HG02759 (cell line): ENCODE measurements around the gene SYNDIG1.

Experiments
- ATAC-seq: cut with Tn5 transposase; IDR thresholded peaks from one replicate; pipeline ENCODE4 v1.9.1; 2021; ENCODE audit warnings: mild to moderate bottlenecking, moderate library complexity; ENCODE audit not compliant: unreplicated experiment

SYNDIG1 gene

DNA sequence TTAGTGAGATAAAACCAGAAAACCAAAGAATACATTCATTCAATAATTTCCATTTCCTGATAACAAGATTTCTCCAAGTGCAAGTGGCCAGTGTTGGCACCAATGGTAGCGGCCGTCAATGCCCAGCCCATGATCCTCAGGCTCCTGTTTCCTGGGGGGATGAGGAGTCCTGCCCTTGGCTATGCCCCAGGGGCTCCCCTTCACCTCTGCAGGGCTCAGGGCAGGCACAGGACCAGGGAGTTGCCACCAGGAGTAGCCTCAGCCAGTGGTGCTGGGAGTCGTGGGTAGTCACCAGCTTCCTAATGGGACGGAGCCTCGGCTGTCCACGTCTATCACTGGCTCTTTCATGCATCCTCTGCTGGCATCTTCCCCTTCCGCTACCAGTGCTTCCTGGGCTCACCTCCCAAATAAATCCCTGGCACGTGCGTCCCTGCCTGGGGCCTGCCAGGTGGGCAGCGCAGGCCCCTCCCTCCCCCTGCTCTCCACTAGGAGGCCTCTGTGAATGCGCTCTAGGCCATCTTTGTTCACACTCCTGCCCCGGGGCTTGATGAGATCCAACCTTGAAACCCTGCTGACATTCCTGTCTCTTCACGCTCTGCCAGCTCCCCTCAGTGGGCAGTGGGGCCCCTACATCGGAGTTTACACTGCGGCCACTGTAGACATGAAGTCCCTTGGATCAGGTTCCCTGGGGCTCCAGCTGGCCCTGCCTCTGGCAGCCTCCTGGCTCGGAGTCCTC, 215.7 kb downstream of the SYNDIG1 start:
- ATAC-seq, result no peak

- ATAC-seq, result no peak
Observed at GRCh38 chr20:24685736-24686135, 216.3 kb downstream of the SYNDIG1 start.

DNA sequence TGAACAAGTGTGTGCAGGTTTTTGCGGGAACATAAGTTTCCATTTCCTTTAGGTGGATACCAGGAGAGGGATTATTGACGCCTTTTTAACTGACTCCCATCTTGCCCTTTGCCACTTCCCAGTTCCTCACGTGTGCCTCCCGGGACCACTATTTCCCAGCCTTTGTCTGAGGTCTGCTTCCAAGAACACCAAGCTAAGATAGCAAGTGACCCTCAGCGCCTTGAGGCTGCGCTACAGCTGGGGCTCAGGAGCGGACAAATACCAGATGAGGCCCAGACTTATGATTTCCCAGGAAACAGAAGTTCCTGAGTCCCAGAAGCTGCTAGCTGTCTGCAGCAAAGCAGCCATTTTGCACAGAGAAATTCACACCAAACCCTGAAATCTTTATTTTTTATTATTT, 216.7 kb downstream of the SYNDIG1 start:
- ATAC-seq, result no peak

DNA sequence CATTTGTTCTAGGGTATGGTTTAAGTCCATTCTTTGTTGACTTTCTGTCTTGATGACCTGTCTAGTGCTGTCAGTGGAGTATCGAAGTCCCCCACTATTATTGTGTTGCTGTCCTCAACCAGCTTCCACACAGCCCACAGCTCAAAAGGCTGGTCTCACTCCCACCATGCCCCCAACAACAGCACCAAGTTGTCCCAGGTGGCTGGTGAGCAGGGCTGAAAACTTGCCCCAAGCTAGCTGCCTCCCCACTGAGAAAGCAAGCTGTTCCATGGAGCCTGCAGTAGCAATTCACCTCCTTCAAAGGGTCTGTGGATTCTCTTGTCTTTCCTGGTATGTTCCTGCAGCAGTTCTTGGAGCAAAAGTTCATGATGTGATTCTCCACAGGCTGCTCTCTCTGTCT, 221.0 kb downstream of the SYNDIG1 start:
- no peak for ATAC-seq

- no peak for ATAC-seq
Observed at GRCh38 chr20:24691901-24692351, 222.5 kb downstream of the SYNDIG1 start.

DNA sequence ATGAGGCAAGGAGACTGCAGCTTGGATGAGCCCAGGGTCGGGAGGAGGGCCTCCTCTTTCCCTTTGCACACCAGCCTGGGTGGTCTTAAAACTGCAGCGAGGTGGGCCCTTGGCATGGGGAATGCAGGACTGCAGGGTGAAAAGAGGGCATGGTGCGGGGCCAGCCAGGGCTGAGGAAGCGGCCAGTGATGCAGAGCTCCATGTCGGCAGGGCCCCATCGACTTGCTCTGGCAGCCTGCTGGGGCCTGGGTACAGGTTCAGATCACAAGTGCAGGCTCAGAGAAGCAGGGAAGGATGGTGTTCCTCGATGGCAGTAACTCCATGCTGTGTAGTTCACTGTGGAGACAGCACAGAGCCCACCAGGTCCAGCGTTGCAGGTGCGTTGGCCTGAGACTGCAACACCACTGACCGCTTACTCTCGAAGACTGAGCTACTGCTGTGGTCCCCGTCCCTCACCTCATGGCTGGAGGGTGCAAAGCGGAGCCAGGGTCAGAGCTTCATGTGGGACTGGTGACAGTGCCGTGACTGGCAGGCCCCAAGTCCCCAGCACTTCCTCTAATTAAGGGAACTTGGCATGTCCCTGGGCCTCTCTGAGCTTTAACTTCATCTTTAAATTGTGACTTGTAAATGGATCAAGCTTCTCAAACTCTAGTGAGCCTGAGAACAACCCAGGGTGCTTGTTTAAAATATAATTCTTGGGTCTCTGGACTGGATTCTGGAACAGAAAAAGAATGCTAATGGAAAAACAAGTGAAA, 223.2 kb downstream of the SYNDIG1 start:
- no peak for ATAC-seq

- ATAC-seq, result no peak
Observed at GRCh38 chr20:24693466-24694156, 224.2 kb downstream of the SYNDIG1 start.

DNA sequence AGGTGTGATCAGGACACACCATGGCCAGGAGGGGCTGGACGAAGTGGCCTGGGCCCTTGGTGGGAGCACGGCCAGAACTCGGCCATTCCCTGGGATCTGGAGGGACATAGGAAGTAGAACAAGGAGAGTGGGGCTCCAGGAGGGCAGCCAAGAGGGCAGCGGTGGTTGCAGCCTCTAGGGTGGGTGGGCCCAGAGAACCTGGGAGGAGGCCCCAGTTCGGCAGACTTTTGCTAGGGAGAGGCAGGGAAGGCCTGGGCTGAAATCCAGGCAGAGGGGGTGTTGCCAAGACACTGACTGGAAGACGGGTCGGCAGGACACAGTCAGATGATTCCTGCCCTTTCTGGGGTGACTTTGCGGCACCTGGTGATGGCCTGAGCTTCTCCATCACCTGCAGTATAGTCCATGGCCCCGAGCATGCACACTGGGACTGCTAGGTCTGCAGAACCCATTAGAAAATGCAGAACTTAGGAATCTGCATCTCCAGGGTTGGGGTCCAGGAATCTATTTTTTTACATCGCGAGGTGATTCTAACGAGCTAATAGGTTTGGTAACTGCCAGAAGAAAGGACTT, 224.8 kb downstream of the SYNDIG1 start:
- ATAC-seq, result no peak

DNA sequence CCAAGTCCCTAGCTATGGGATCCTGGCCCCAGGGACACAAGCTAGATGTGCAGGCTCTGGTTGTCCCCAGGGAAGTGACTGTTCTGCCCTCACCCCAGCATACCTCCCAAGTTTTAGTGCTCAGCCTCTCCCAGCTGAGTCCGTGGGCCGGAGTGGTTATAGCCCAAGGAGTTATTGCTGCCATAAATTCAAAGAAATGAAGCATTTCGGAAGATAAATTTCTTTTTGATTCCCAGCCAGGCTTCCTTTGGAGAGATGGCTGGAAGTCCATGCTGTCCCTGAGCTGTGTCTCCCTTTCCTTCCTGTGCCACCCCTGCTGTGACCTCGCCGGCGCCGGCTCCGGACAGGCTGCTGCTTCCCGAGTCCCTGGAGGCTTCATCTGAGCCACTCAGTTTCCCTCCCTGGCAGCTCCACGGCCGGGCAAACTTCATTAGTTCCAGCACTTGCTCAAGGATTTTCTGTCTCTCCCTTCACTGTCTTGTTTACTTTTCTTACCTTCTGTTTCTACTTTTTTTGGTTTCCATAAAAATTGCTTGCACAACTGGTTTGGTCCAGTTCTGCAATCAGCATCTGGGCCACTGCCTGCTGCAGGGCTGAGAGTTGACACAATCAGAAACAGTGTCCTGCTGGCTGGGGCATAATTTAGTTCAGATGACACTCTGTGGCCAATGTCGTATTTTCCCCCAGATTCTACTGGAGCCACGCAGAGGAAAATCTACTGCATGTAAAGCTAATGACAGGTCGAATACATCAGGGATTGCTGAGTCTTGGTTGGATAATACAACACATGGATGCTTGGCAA, 225.5 kb downstream of the SYNDIG1 start:
- ATAC-seq, result no peak

DNA sequence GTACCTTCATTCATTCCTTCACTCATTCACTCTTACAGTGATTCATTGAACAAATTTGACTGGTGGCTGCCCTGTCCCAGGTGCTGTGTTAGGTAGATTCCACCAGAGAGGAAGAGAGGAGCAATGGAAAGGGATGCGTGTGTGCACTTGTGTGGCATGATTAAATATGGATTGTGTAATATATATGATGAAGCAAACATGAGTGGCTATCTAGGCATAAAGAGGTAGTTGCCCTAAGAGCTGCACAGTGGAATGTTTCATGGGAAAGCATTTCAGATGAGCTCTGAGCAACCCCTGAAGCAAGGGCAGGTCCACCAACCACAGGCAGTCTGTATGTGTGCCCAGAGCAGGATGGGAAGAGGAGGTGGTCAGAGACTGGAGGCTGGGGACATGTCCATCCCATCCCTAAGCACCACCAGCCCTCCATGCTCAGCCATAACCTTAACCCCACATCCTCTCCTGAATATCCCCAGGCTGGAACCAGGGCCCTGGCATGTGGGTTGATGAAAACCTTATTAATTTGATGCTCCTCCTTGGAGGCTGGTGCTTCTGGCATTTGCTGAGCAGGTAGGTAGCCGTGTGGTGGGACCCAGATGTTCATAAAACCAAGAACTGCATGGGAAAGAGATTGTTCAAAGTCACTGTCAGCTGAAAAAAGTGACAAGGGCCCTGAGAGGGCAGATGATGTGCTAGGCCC, 226.2 kb downstream of the SYNDIG1 start:
- no peak for ATAC-seq

DNA sequence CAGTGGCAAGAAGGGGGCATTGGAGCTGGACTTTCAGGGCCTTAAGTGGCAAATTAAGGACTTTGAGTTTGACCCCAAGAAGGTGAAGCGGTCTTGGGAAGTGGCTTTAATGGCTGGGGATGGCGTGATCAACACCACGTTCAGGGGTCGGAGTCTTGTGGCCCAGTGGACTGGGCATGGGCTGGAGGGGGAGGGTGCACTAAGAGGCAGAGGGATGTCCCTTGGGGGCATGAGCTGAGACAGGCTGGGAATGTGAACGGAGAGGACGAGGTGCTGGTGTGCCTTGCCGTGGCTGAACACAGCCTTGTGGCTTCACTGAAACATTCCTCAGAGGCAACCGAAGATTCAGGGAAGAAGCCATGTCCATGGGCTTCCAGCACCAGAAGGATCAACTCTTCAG, 227.0 kb downstream of the SYNDIG1 start:
- ATAC-seq, result no peak

DNA sequence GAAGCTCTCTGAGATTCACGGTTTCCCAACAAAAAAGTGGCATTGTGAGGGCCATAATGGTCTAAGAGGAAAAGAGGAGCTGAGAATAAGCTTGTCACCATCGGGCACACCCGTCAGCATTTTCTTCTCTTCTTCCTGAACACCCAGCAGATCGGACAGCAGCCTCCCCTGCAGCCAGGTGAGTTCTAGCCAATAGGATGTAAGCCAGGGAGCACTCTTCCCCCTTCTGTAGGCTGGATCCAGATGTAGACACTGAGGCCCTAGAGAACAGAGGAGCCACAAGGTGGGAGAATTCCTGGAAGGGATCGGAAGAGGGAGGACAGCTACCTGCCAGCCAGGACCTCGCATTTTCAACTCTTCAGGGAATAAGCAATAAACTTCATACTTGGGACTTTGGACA, 228.0 kb downstream of the SYNDIG1 start:
- ATAC-seq, result no peak

DNA sequence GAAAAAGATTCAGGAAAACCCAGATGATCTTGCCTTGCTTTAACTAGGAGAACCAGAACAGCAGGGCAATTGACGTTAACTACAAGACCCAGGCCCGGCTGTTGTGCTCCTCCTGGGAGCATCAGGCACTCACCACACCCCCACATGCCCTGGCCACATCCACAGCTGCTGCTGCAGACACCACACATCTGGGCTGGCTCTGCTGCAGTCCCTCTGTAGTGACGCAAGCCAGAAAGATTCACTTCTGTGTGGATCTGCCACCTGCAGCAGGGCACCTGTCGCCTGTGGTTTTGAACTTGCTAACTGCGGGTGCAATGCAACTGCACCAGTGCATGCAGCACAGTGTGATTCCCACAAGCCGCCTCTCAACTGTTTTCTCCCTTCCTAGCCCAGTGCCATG, 228.8 kb downstream of the SYNDIG1 start:
- no peak for ATAC-seq

- no peak for ATAC-seq
Observed at GRCh38 chr20:24698706-24699206, 229.3 kb downstream of the SYNDIG1 start.

- no peak for ATAC-seq
Observed at GRCh38 chr20:24699321-24700165, 230.1 kb downstream of the SYNDIG1 start.

DNA sequence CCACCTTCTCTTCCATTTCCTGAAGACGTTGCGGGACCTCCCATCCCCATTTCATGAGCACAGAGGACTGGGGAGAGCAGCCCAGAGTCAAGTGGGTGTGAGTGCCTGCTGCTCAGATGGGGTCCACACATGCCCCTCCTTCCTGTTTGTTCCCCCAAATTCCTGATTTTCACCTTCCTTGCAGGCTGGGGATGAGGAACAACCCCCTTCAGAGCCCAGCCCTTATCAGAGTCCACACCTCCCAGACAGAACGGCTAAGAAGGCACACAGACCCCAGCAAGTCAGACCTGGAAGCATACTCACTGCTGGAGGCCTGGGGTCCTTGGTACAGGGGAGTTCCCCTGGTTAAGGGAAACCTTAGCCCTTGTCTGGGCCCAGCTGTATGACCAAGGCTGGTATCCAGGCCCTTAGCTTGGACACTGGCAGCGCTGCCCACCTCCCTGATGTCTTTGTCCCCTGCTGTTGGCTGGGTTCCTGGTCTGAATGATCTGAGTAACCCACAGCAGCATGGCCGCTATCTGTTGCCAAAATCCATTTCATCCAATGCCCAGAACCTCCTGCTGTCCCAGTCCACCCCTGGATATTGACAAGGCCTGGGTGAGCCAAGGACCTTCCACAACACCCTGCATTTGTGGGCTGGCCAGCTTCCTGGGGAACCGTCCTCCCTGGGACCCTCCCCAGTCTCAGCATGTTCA, 230.9 kb downstream of the SYNDIG1 start:
- ATAC-seq, result no peak

- ATAC-seq, result no peak
Observed at GRCh38 chr20:24701027-24701426, 231.6 kb downstream of the SYNDIG1 start.

DNA sequence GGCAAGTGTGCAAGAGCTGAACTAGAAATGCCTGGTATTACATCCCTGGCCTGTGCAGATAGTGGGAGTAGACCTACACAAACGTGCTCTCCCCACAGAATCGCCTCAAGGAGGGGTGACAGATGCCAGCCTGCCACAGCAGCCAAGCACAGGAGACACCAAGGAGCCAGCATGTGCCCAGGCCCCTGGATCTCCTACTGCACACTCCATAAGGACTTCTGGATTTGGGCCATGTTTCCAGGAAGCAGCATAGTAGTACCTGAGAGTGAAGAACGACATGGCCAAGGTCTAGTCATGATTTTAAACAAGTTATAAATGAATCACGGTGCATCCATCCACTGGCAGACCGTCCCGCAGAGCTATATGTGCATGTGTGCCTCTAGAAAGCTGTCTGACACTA, 232.2 kb downstream of the SYNDIG1 start:
- ATAC-seq, result no peak
